ENCODE measurements around the gene CACNB2.

DNA sequence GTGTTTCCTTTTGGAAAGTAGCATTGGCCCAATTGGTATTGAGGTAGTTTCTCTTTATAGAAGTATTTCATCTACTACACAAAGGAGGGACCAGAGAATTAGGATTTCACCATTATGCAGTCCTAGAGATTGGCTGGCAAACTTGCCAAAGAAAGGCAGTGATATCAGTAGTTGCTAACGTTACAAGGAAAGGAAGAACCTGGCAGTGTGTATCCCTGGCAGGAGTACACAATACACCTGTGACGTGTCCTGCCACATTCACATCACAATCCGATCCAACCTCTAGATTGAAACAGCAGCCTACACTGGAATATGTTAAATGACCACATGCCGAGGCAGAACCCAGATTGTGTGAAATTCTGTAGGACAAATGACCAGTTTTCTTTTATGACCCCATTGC is 81.7 kb downstream of the CACNB2 start:
- no peak for TF ChIP-seq TAF1 (IDR thresholded peaks at IDR 0.05; ENCODE audit: borderline replicate concordance, low read depth, low read length)
- no peak for TF ChIP-seq POLR2A (IDR thresholded peaks at IDR 0.05; ENCODE audit: low read depth, low read length)
- TF ChIP-seq POLR2AphosphoS5 (IDR thresholded peaks at IDR 0.05; ENCODE audit: low read depth, low read length), result no peak
